K562 (cell line): ENCODE results near the gene AP2A2.

Source experiments
- EZH2 ChIP-seq: IDR thresholded peaks from 2 replicates; pipeline ENCODE4 v1.6.1; 2012; ENCODE audit warnings: low read depth, mild to moderate bottlenecking, inconsistent platforms, low read length, borderline replicate concordance
- HDAC2 ChIP-seq: fragments of 450-650 bp; IDR thresholded peaks from 2 replicates; pipeline ENCODE4 v1.6.1; 2016; ENCODE audit warnings: mild to moderate bottlenecking
- JUND ChIP-seq, 2 experiments: IDR thresholded peaks; 2 replicates in 1 of 2; 3 replicates in 1 of 2; pipeline ENCODE4 v1.6.1; 2011; ENCODE audit warnings: borderline replicate concordance in 2 of 2, low read depth in 2 of 2, low read length in 2 of 2, improper control_type of control experiment in 1 of 2, missing biosample characterization in 1 of 2, missing genetic modification characterization in 1 of 2, missing genetic modification reagents in 1 of 2
- RAD21 ChIP-seq, 2 experiments: fragments of 250-450 bp in 1 of 2; fragments of 450-650 bp in 1 of 2; sonication (Bioruptor Pico) in 1 of 2; formaldehyde crosslinking in 1 of 2; IDR thresholded peaks in 1 of 2; conservative IDR thresholded peaks in 1 of 2; 2 replicates each; pipeline versions ENCODE4 v1.4.0 to v1.8.0; 2020 to 2022; ENCODE audit warnings: mild to moderate bottlenecking in 2 of 2, moderate library complexity in 1 of 2
- RAD51 ChIP-seq: fragments of 450-650 bp; IDR thresholded peaks from 2 replicates; pipeline ENCODE4 v1.7.1; 2016; ENCODE audit warnings: low read depth, mild to moderate bottlenecking, borderline replicate concordance
- TRIM28 ChIP-seq: fragments of 450-650 bp; IDR thresholded peaks from 2 replicates; pipeline ENCODE4 v1.6.1; 2017
- ZNF551 ChIP-seq: fragments of 250-450 bp; sonication (Bioruptor Pico); IDR thresholded peaks from 2 replicates; pipeline ENCODE4 v1.5.0; 2021; ENCODE audit warnings: mild to moderate bottlenecking, moderate library complexity
- ZNF561 ChIP-seq: fragments of 450-650 bp; formaldehyde crosslinking; conservative IDR thresholded peaks from 2 replicates; pipeline ENCODE4 v1.4.0; 2020; ENCODE audit warnings: mild to moderate bottlenecking, moderate library complexity
- TF ChIP-seq, protein P1 (sequence below): fragments of 250-450 bp; sonication (Bioruptor Pico); IDR thresholded peaks from 2 replicates; pipeline ENCODE4 v1.5.1; 2021; ENCODE audit warnings: mild to moderate bottlenecking
- TF ChIP-seq, protein P2 (sequence below), 2 experiments: fragments of 450-650 bp in 1 of 2; sonication (generic) in 1 of 2; formaldehyde crosslinking in 1 of 2; IDR thresholded peaks; 2 replicates each; pipeline versions ENCODE4 v1.7.1 to v1.9.0; 2016 to 2022; ENCODE audit warnings: inconsistent platforms in 1 of 2, mild to moderate bottlenecking in 1 of 2, missing genetic modification reagents in 1 of 2
- TF ChIP-seq, protein P3 (sequence below): sonication (generic); formaldehyde crosslinking; IDR thresholded peaks from 2 replicates; pipeline ENCODE4 v1.8.0; 2023; ENCODE audit warnings: missing genetic modification reagents, mild to moderate bottlenecking, borderline replicate concordance

DNA sequence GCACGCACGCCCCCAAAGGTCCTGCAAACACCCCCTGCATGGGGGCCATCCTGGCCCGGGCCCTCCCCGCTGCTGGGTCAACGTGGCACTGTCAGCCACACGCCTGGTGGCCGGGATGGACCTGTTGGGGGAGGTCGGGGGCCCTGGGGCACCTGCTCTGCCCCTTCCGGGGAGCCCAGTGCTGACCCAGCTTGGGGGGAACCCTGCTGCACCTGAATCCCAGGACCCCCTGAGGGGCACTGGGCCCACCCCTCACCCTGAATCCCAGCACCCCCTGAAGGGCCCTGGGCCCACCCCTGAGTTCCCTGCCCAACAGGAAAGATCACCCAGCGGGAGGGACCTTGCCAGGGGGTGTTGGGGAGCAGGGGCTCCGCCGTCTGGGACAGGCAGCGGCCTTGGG, 111.3 kb downstream of the AP2A2 start:
- TF ChIP-seq ZNF561, result no peak
- TF ChIP-seq, protein P1, sequence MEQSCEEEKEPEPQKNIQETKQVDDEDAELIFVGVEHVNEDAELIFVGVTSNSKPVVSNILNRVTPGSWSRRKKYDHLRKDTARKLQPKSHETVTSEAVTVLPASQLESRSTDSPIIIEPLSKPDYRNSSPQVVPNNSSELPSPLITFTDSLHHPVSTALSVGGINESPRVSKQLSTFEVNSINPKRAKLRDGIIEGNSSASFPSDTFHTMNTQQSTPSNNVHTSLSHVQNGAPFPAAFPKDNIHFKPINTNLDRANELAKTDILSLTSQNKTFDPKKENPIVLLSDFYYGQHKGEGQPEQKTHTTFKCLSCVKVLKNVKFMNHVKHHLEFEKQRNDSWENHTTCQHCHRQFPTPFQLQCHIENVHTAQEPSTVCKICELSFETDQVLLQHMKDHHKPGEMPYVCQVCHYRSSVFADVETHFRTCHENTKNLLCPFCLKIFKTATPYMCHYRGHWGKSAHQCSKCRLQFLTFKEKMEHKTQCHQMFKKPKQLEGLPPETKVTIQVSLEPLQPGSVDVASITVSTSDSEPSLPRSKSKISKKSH (CRISPR knock-in tag), result no peak
- TF ChIP-seq, protein P2, sequence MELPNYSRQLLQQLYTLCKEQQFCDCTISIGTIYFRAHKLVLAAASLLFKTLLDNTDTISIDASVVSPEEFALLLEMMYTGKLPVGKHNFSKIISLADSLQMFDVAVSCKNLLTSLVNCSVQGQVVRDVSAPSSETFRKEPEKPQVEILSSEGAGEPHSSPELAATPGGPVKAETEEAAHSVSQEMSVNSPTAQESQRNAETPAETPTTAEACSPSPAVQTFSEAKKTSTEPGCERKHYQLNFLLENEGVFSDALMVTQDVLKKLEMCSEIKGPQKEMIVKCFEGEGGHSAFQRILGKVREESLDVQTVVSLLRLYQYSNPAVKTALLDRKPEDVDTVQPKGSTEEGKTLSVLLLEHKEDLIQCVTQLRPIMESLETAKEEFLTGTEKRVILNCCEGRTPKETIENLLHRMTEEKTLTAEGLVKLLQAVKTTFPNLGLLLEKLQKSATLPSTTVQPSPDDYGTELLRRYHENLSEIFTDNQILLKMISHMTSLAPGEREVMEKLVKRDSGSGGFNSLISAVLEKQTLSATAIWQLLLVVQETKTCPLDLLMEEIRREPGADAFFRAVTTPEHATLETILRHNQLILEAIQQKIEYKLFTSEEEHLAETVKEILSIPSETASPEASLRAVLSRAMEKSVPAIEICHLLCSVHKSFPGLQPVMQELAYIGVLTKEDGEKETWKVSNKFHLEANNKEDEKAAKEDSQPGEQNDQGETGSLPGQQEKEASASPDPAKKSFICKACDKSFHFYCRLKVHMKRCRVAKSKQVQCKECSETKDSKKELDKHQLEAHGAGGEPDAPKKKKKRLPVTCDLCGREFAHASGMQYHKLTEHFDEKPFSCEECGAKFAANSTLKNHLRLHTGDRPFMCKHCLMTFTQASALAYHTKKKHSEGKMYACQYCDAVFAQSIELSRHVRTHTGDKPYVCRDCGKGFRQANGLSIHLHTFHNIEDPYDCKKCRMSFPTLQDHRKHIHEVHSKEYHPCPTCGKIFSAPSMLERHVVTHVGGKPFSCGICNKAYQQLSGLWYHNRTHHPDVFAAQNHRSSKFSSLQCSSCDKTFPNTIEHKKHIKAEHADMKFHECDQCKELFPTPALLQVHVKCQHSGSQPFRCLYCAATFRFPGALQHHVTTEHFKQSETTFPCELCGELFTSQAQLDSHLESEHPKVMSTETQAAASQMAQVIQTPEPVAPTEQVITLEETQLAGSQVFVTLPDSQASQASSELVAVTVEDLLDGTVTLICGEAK (IDR thresholded peaks at IDR 0.05), result no peak
- TF ChIP-seq, protein P2 (CRISPR knock-in tag; IDR thresholded peaks at IDR 0.05), result no peak
- no peak for TF ChIP-seq RAD21 (CRISPR knock-in tag; conservative IDR thresholded peaks at IDR 0.05 in 1 of 2, IDR thresholded peaks at IDR 0.05 in 1 of 2)
- no peak for TF ChIP-seq ZNF551 (CRISPR knock-in tag)
- TF ChIP-seq EZH2, result no peak
- no peak for TF ChIP-seq JUND (IDR thresholded peaks at IDR 0.05; ENCODE audit: borderline replicate concordance, low read depth, low read length)
- TF ChIP-seq JUND (tag; IDR thresholded peaks at IDR 0.05; ENCODE audit: borderline replicate concordance, low read depth, low read length), result no peak
- TF ChIP-seq, protein P3, sequence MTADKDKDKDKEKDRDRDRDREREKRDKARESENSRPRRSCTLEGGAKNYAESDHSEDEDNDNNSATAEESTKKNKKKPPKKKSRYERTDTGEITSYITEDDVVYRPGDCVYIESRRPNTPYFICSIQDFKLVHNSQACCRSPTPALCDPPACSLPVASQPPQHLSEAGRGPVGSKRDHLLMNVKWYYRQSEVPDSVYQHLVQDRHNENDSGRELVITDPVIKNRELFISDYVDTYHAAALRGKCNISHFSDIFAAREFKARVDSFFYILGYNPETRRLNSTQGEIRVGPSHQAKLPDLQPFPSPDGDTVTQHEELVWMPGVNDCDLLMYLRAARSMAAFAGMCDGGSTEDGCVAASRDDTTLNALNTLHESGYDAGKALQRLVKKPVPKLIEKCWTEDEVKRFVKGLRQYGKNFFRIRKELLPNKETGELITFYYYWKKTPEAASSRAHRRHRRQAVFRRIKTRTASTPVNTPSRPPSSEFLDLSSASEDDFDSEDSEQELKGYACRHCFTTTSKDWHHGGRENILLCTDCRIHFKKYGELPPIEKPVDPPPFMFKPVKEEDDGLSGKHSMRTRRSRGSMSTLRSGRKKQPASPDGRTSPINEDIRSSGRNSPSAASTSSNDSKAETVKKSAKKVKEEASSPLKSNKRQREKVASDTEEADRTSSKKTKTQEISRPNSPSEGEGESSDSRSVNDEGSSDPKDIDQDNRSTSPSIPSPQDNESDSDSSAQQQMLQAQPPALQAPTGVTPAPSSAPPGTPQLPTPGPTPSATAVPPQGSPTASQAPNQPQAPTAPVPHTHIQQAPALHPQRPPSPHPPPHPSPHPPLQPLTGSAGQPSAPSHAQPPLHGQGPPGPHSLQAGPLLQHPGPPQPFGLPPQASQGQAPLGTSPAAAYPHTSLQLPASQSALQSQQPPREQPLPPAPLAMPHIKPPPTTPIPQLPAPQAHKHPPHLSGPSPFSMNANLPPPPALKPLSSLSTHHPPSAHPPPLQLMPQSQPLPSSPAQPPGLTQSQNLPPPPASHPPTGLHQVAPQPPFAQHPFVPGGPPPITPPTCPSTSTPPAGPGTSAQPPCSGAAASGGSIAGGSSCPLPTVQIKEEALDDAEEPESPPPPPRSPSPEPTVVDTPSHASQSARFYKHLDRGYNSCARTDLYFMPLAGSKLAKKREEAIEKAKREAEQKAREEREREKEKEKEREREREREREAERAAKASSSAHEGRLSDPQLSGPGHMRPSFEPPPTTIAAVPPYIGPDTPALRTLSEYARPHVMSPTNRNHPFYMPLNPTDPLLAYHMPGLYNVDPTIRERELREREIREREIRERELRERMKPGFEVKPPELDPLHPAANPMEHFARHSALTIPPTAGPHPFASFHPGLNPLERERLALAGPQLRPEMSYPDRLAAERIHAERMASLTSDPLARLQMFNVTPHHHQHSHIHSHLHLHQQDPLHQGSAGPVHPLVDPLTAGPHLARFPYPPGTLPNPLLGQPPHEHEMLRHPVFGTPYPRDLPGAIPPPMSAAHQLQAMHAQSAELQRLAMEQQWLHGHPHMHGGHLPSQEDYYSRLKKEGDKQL (CRISPR knock-in tag), result no peak
- no peak for TF ChIP-seq HDAC2
- no peak for TF ChIP-seq RAD51
- TF ChIP-seq TRIM28, result no peak
